ENCODE measurements around the gene ATXN2. TPM values are rescaled to one million over a fixed set of nuclear protein-coding genes. Genes with fewer than 3 reads are reported as not detected.

The ATXN2 gene
- total and polyA plus RNA-seq, 7 experiments from 2014 or later, result 23.9 to 71.9 (median 44.0) TPM

- H3K4me1 ChIP-seq (ENCODE audit: control insufficient read depth in 2 of 2, insufficient read depth in 2 of 2, low read length in 2 of 2), result peaks cover 39 to 54% of the 10 kb centered on the region in 2 donors
- ChIA-PET CTCF (interaction anchor here (2.4 to 7.1 kb wide), 2 partner anchors 11 to 38 kb away, joined by 9 to 62 read pairs; no protein-coding TSS in a partner anchor), POLR2A (interaction anchor here (8.3 to 13.2 kb wide), 2 partner anchors 13 to 22 kb away, joined by 71 to 127 read pairs; no protein-coding TSS in a partner anchor)
- Mint-ChIP-seq H3K4me1 (peaks cover 32 to 67% (median 61%) of the 10 kb centered on the region in 7 donors), H3K4me3 (peak overlapping the region in 1 of 10 donors; percentile 27), H3K36me3 (peaks cover 0 to 24% (median 5%) of the 10 kb centered on the region in 5 donors), H3K27ac (peak overlapping the region in 6 of 9 donors; percentile 26 to 96 (median 67)), H3K27me3 (no peaks in the 10 kb centered on the region), H3K9me3 (no peaks in the 10 kb centered on the region)
- H3K27me3 ChIP-seq (ENCODE audit: control insufficient read depth in 2 of 2, insufficient read depth in 2 of 2, low read length in 2 of 2), result no peaks in the 10 kb centered on the region
- ATAC-seq, result no peak
- peak in 1 of 9 donors; percentile 5 for DNase-seq
- peaks cover 0 to 11% (median 0%) of the 10 kb centered on the region in 3 experiments for H3K36me3 ChIP-seq (ENCODE audit: control insufficient read depth in 2 of 3, insufficient read depth in 3 of 3, low read length in 3 of 3)
- H3K9me3 ChIP-seq (ENCODE audit: control insufficient read depth in 2 of 3, low read length in 3 of 3), result no peaks in the 10 kb centered on the region
- no peak overlapping the region for H3K4me3 ChIP-seq (ENCODE audit: low read length)
- no peak overlapping the region for H3K27ac ChIP-seq (ENCODE audit: low read depth, low read length)
- intact Hi-C loops (cut with micrococcal nuclease), result no loop called here
These were observed 184.3 kb downstream of the ATXN2 start for GRCh38 chr12:111414711-111415252.

DNA sequence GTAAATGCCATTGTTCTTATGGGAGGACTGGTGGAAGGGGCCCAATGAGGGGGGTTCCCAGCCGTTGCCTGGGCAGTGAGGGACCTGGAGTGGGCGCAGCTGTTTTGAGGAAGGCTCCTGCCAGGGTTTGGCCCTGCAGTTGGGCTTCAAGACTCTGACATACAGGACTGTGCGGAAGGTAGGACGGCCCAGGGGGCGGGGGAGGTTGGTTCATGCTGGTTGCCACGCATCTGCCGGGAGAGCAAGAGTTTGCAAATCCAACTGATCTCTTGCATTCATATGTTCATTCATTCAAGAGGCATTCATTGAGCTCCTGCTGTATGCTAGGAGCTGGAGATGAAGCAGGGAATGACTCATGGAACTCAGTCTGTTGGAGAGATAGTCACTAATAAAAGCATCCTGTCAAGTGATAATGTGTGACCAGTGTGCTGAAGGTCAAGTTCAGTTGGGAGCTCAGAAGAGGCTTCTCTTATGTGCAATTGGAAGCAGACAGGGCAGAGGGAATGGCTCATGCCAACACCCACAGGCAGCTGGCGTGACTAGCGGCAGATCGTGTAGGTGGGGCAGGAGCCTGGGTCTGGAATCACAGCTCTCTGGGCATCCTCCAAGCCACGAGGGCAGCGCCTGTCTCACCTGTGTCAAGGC is 185.6 kb downstream of the ATXN2 start:
- H3K27ac Mint-ChIP-seq, result peak overlapping the region; percentile 26 to 96 (median 84)
- Histone ChIP-seq H3K27me3 (ENCODE audit: control insufficient read depth in 2 of 2, insufficient read depth in 2 of 2, low read length in 2 of 2) (no peaks in the 10 kb centered on the region), H3K36me3 (ENCODE audit: control insufficient read depth in 2 of 3, insufficient read depth in 3 of 3, low read length in 3 of 3) (no peaks in the 10 kb centered on the region), H3K27ac (ENCODE audit: low read depth, low read length) (peak overlapping the region; percentile 97), H3K4me1 (ENCODE audit: control insufficient read depth in 2 of 2, insufficient read depth in 2 of 2, low read length in 2 of 2) (peaks cover 52 to 66% of the 10 kb centered on the region in 2 donors), H3K4me3 (ENCODE audit: low read length) (no peak overlapping the region), H3K9me3 (ENCODE audit: control insufficient read depth in 2 of 3, low read length in 3 of 3) (no peaks in the 10 kb centered on the region)
- no peaks in the 10 kb centered on the region for H3K27me3 Mint-ChIP-seq
- CTCF ChIA-PET, result interaction anchor here (0.6 to 7.1 kb wide), 7 partner anchors 10 to 60 kb away, joined by 3 to 62 read pairs (median 6); no protein-coding TSS in a partner anchor
- H3K36me3 Mint-ChIP-seq, result peaks cover 0 to 21% (median 5%) of the 10 kb centered on the region in 5 donors
- intact Hi-C loops (cut with micrococcal nuclease), result no loop called here
- H3K4me3 Mint-ChIP-seq, result peak overlapping the region in 5 of 10 donors; percentile 21 to 96 (median 61)
- POLR2A ChIA-PET, result interaction anchor here (0.9 to 13.2 kb wide), 4 partner anchors 14 to 35 kb away, joined by 3 to 127 read pairs (median 37); no protein-coding TSS in a partner anchor
- DNase-seq, result peak in 1 of 9 donors; percentile 6
- H3K4me1 Mint-ChIP-seq, result peaks cover 38 to 79% (median 69%) of the 10 kb centered on the region in 7 donors
- H3K9me3 Mint-ChIP-seq, result no peaks in the 10 kb centered on the region
- no peak for ATAC-seq

DNA sequence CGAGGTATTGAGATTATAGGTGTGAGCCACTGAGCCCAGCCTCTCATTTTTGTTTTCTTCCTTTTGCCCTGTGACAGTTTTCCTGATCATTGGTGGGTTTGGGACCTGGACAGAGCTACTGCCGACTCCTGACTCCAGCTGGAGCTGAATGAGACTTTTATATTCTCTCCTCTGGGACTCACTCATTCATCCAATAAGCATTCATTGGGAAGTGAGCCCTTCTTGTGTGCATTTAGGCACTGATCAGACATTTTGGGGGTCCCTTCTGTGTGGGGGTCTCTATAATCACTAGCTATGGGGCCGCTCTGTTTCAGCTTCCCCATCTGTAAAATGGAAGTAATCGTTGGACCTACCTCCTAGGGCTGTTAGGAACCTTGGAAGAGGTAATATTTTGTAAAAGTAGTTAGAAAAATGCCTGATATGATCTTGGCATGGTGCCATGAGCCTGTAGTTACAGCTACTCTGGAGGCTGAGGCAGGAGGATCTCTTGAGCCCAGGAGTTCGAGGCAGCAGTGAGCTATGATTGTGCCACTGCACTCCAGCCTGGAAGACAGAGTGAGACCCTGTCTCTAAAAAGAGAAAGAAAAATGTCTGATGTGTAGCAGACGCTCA is 186.2 kb downstream of the ATXN2 start:
- CTCF ChIA-PET, result interaction anchor here (1.6 to 7.1 kb wide), 6 partner anchors 9 to 40 kb away, joined by 4 to 62 read pairs (median 13); no protein-coding TSS in a partner anchor

DNA sequence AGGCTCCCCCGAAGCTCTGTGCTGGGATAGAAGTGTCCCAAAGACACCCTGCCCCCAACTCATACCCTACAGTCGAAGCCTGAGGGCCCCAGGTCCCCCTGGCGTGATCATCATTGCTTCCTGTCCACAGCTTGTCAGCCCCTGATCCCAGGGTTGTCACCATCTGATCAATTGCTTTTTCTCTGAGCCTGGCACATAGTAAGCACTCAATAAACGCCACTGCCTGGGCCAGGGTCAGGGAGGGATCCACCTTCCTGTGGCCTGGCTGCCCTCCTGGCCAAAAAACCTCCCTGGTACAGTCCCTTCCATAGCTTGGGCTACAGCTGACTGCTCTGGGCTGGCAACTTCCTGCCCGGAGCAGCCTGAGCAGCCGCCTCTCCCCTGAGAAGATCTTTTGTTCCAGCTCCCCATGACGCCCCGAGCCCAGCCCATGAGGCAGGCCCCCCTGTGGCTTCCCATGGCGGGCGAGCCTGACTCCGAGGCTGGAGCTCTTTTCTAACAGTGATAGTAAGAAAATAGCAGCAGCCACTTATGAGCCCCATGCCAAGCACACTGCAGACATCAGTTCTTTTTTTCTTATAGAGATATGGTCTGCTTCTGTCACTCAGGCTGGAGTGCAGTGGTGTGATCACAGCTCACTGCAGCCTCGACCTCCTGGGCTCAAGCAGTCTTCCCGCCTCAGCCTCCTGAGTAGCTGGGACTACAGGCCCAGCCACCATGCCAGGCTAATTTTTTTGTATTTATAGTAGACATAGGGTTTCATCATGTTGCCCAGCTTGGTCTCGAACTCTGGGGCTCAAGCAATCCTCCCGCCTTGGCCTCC is 186.9 kb downstream of the ATXN2 start:
- ChIA-PET CTCF (interaction anchor here (0.5 to 7.1 kb wide), 11 partner anchors 8 to 372 kb away, joined by 3 to 62 read pairs (median 7); no protein-coding TSS in a partner anchor), POLR2A (interaction anchor here (0.9 to 13.2 kb wide), 6 partner anchors 9 to 37 kb away, joined by 3 to 127 read pairs (median 4); no protein-coding TSS in a partner anchor)
- intact Hi-C loops (cut with micrococcal nuclease), result no loop called here
- H3K27ac Mint-ChIP-seq, result peak overlapping the region; percentile 79 to 99 (median 88)
- ATAC-seq, result peak; percentile 59
- H3K4me1 Mint-ChIP-seq, result peaks cover 45 to 91% (median 80%) of the 10 kb centered on the region in 7 donors
- Histone ChIP-seq H3K27ac (ENCODE audit: low read depth, low read length) (peak overlapping the region; percentile 97), H3K4me3 (ENCODE audit: low read length) (no peak overlapping the region), H3K4me1 (ENCODE audit: control insufficient read depth in 2 of 2, insufficient read depth in 2 of 2, low read length in 2 of 2) (peaks cover 65 to 79% of the 10 kb centered on the region in 2 donors), H3K36me3 (ENCODE audit: control insufficient read depth in 2 of 3, insufficient read depth in 3 of 3, low read length in 3 of 3) (no peaks in the 10 kb centered on the region), H3K27me3 (ENCODE audit: control insufficient read depth in 2 of 2, insufficient read depth in 2 of 2, low read length in 2 of 2) (no peaks in the 10 kb centered on the region), H3K9me3 (ENCODE audit: control insufficient read depth in 2 of 3, low read length in 3 of 3) (no peaks in the 10 kb centered on the region)
- no peaks in the 10 kb centered on the region for H3K27me3 Mint-ChIP-seq
- peak in 3 of 9 donors; percentile 40 to 47 (median 41) for DNase-seq
- H3K4me3 Mint-ChIP-seq, result peak overlapping the region; percentile 61 to 96 (median 77)
- peaks cover 0 to 18% (median 5%) of the 10 kb centered on the region in 5 donors for H3K36me3 Mint-ChIP-seq
- H3K9me3 Mint-ChIP-seq, result no peaks in the 10 kb centered on the region

More for the DNA sequence above, 186.2 kb downstream of the ATXN2 start:
- peak overlapping the region; percentile 97 for H3K27ac ChIP-seq (ENCODE audit: low read depth, low read length)
- H3K27me3 ChIP-seq (ENCODE audit: control insufficient read depth in 2 of 2, insufficient read depth in 2 of 2, low read length in 2 of 2), result no peaks in the 10 kb centered on the region
- no peaks in the 10 kb centered on the region for H3K36me3 ChIP-seq (ENCODE audit: control insufficient read depth in 2 of 3, insufficient read depth in 3 of 3, low read length in 3 of 3)
- H3K4me1 Mint-ChIP-seq, result peaks cover 43 to 85% (median 75%) of the 10 kb centered on the region in 7 donors
- peaks cover 0 to 21% (median 5%) of the 10 kb centered on the region in 5 donors for H3K36me3 Mint-ChIP-seq
- H3K4me1 ChIP-seq (ENCODE audit: control insufficient read depth in 2 of 2, insufficient read depth in 2 of 2, low read length in 2 of 2), result peaks cover 58 to 72% of the 10 kb centered on the region in 2 donors
- no peak overlapping the region for H3K4me3 ChIP-seq (ENCODE audit: low read length)
- peak overlapping the region; percentile 72 to 99 (median 86) for H3K27ac Mint-ChIP-seq
- H3K9me3 Mint-ChIP-seq, result no peaks in the 10 kb centered on the region
- no peak for ATAC-seq
- peak in 1 of 9 donors; percentile 6 for DNase-seq
- intact Hi-C loops (cut with micrococcal nuclease), result no loop called here
- H3K9me3 ChIP-seq (ENCODE audit: control insufficient read depth in 2 of 3, low read length in 3 of 3), result no peaks in the 10 kb centered on the region
- H3K4me3 Mint-ChIP-seq, result peak overlapping the region in 8 of 10 donors; percentile 13 to 96 (median 75)
- no peaks in the 10 kb centered on the region for H3K27me3 Mint-ChIP-seq
- POLR2A ChIA-PET, result interaction anchor here (0.9 to 13.2 kb wide), 5 partner anchors 10 to 36 kb away, joined by 3 to 127 read pairs (median 4); no protein-coding TSS in a partner anchor

DNA sequence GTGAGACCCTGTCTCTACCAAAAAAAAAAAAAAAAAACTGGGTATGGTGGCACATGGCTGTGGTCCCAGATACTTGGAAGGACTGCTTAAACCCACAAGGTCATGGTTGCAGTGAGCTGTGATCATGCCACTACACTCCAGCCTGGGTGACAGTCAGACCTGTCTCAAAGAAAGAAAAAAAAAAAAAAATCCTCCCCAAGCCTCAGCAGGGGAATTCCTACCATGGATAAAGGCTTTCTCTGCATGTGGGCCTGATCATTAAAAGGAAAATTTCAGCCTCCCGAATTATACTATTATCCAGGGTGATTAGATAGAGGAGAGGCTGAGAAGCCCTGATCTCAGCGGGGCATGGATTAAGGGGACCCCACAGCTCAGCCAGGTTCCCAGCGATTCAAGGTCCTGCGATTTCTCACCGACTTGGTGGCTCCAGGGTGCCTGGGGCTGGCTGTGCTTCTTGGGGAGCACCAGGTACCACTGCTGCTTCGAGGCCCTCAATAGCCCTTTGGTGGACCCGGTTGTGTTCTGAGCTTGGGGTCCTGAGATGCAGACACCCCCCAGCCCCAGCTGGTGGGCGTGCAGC is 187.8 kb downstream of the ATXN2 start:
- Mint-ChIP-seq H3K4me3 (peak overlapping the region in 4 of 10 donors; percentile 36 to 96 (median 65)), H3K36me3 (peaks cover 0 to 15% (median 5%) of the 10 kb centered on the region in 5 donors), H3K27ac (peak overlapping the region in 7 of 9 donors; percentile 43 to 96 (median 76)), H3K9me3 (no peaks in the 10 kb centered on the region), H3K27me3 (no peaks in the 10 kb centered on the region), H3K4me1 (peaks cover 45 to 90% (median 73%) of the 10 kb centered on the region in 7 donors)
- intact Hi-C loops (cut with micrococcal nuclease), result no loop called here
- no peak overlapping the region for H3K4me3 ChIP-seq (ENCODE audit: low read length)
- ChIA-PET CTCF (interaction anchor here (0.5 to 7.1 kb wide), 8 partner anchors 10 to 1325 kb away, joined by 3 to 62 read pairs (median 8); no protein-coding TSS in a partner anchor), POLR2A (interaction anchor here (1.4 to 13.2 kb wide), 5 partner anchors 8 to 25 kb away, joined by 4 to 127 read pairs (median 5); no protein-coding TSS in a partner anchor)
- H3K27ac ChIP-seq (ENCODE audit: low read depth, low read length), result peak overlapping the region; percentile 97
- H3K27me3 ChIP-seq (ENCODE audit: control insufficient read depth in 2 of 2, insufficient read depth in 2 of 2, low read length in 2 of 2), result no peaks in the 10 kb centered on the region
- H3K4me1 ChIP-seq (ENCODE audit: control insufficient read depth in 2 of 2, insufficient read depth in 2 of 2, low read length in 2 of 2), result peaks cover 68 to 80% of the 10 kb centered on the region in 2 donors
- H3K9me3 ChIP-seq (ENCODE audit: control insufficient read depth in 2 of 3, low read length in 3 of 3), result no peaks in the 10 kb centered on the region
- H3K36me3 ChIP-seq (ENCODE audit: control insufficient read depth in 2 of 3, insufficient read depth in 3 of 3, low read length in 3 of 3), result peaks cover 0 to 3% (median 0%) of the 10 kb centered on the region in 3 experiments
- ATAC-seq, result no peak
- DNase-seq, result peak in 1 of 9 donors; percentile 10
